OCI-LY3 (cell line): ENCODE data around the gene CCDC158.
"Not testable (repeated sequence)": the region's sequence is repeated elsewhere in the genome, so short reads cannot be mapped to it uniquely, and the experiment has no call there.

ENCODE experiments used
- CTCF ChIP-seq: fragments of 200-600, 300-600 bp; sonication (generic); IDR thresholded peaks from 2 replicates; pipeline ENCODE4 v1.5.1; 2014; ENCODE audit warnings: antibody characterized with exemption, low read length, low read depth
- EZH2phosphoT487 ChIP-seq: fragments of 200-600 bp; shearing (Covaris generic); IDR thresholded peaks from 2 replicates; pipeline ENCODE4 v1.6.1; 2018; ENCODE audit warnings: antibody characterized with exemption, mixed run types, low read depth

GRCh38 chr4:76359881-76360466 lies 61.0 kb downstream of the CCDC158 start:
- not testable (repeated sequence) for TF ChIP-seq CTCF, EZH2phosphoT487
